ENCODE measurements around the gene SGMS1.

DNA sequence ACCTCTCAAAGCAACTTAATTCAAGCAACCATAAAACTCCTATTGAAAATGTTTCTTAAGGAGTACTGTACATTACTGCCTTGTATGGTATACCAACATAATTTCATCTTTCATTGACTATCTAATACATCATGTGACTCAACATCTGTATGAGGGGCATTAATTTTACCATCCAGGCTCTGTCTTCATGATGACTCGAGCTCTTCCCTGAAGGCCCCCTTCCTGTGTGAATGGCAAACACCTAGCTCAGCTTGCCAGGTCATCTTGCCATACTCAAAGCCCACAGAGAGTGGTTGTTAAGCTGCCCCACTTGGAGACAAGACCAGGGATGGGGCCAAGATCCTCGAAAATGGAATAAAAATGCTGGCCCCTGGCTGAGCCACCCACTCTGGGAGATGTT, 82.4 kb downstream of the SGMS1 start:
- TF ChIP-seq, protein P1, sequence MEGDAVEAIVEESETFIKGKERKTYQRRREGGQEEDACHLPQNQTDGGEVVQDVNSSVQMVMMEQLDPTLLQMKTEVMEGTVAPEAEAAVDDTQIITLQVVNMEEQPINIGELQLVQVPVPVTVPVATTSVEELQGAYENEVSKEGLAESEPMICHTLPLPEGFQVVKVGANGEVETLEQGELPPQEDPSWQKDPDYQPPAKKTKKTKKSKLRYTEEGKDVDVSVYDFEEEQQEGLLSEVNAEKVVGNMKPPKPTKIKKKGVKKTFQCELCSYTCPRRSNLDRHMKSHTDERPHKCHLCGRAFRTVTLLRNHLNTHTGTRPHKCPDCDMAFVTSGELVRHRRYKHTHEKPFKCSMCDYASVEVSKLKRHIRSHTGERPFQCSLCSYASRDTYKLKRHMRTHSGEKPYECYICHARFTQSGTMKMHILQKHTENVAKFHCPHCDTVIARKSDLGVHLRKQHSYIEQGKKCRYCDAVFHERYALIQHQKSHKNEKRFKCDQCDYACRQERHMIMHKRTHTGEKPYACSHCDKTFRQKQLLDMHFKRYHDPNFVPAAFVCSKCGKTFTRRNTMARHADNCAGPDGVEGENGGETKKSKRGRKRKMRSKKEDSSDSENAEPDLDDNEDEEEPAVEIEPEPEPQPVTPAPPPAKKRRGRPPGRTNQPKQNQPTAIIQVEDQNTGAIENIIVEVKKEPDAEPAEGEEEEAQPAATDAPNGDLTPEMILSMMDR (IDR thresholded peaks at IDR 0.05), result no peak
- TF ChIP-seq POLR2A (IDR thresholded peaks at IDR 0.05), result no peak

Measured in testis (tissue), 2 donors.